SK-N-MC (cell line): ENCODE data around the gene CACNA1G.

ENCODE experiments used
- DNase-seq: peaks from one replicate; pipeline ENCODE4 v3.0.0-alpha.2; 2011; ENCODE audit warnings: low read depth, low spot score
- H3K27ac ChIP-seq: fragments of 200-600 bp; sonication (generic); 2 replicates; pipeline ENCODE4 v1.5.1; 2016; ENCODE audit warnings: mixed run types
- H3K36me3 ChIP-seq: fragments of 200-600 bp; sonication (generic); 2 replicates; pipeline ENCODE4 v1.6.1; 2017; ENCODE audit warnings: antibody characterized with exemption, low read length, mixed read lengths; ENCODE audit not compliant: insufficient read depth
- H3K4me3 ChIP-seq: fragments of 200-600 bp; sonication (generic); 2 replicates; pipeline ENCODE4 v1.5.1; 2016
- H3K9ac ChIP-seq: fragments of 200-600 bp; sonication (generic); 2 replicates; pipeline ENCODE4 v1.8.0; 2017; ENCODE audit warnings: mixed run types, mixed read lengths; ENCODE audit not compliant: insufficient read length
- H3K9me3 ChIP-seq: fragments of 200-600 bp; sonication (generic); 2 replicates; pipeline ENCODE4 v1.6.1; 2017; ENCODE audit warnings: low read depth, mild to moderate bottlenecking, antibody characterized with exemption, low read length, moderate library complexity, mixed read lengths
- EZH2 ChIP-seq: fragments of 200-600 bp; sonication (generic); IDR thresholded peaks from one replicate; pipeline ENCODE4 v1.6.1; 2017; ENCODE audit warnings: antibody characterized with exemption
- FOXP2 ChIP-seq: optimal IDR thresholded peaks from 2 replicates; pipeline ENCODE3; 2011; ENCODE audit warnings: mild to moderate bottlenecking, moderate library complexity; ENCODE audit not compliant: insufficient read depth; ENCODE audit errors: extremely low read length, control extremely low read depth
- POLR2AphosphoS5 ChIP-seq: IDR thresholded peaks from 2 replicates; pipeline ENCODE4 v1.6.1; 2012; ENCODE audit warnings: mild to moderate bottlenecking, low read depth, low read length, borderline replicate concordance

The CACNA1G gene

GRCh38 chr17:50620858-50621257, 60.3 kb downstream of the CACNA1G start:
- H3K4me3 ChIP-seq: peak overlapping the region; percentile 14; the same call in 1 of the 2 replicates
- H3K27ac ChIP-seq: peak overlapping the region; percentile 14; the same call in 1 of the 2 replicates
- no peaks in the 10 kb centered on the region for H3K36me3 ChIP-seq
- TF ChIP-seq POLR2AphosphoS5: no peak
- TF ChIP-seq EZH2: no peak
- TF ChIP-seq FOXP2: no peak
- DNase-seq: no peak
- no peak overlapping the region for H3K9ac ChIP-seq
- H3K9me3 ChIP-seq: no peaks in the 10 kb centered on the region

GRCh38 chr17:50621574-50622031, 61.1 kb downstream of the CACNA1G start:
- Histone ChIP-seq H3K27ac (peak overlapping the region; percentile 14; the same call in 1 of the 2 replicates), H3K9me3 (no peaks in the 10 kb centered on the region), H3K36me3 (no peaks in the 10 kb centered on the region), H3K4me3 (no peak overlapping the region), H3K9ac (no peak overlapping the region)
- TF ChIP-seq EZH2 (no peak), POLR2AphosphoS5 (no peak), FOXP2 (no peak)
- DNase-seq: no peak

GRCh38 chr17:50624321-50624934, 63.9 kb downstream of the CACNA1G start:
- no peak overlapping the region for H3K9ac ChIP-seq
- H3K36me3 ChIP-seq: no peaks in the 10 kb centered on the region
- H3K9me3 ChIP-seq: no peaks in the 10 kb centered on the region
- DNase-seq: no peak
- H3K27ac ChIP-seq: no peak overlapping the region
- H3K4me3 ChIP-seq: no peak overlapping the region
- TF ChIP-seq POLR2AphosphoS5: no peak

- DNase-seq: no peak
- TF ChIP-seq POLR2AphosphoS5 (no peak), EZH2 (no peak), FOXP2 (no peak)
- Histone ChIP-seq H3K9ac (no peak overlapping the region), H3K4me3 (no peak overlapping the region), H3K27ac (no peak overlapping the region), H3K36me3 (no peaks in the 10 kb centered on the region), H3K9me3 (no peaks in the 10 kb centered on the region)
These were observed 64.7 kb downstream of the CACNA1G start for GRCh38 chr17:50625032-50625871.

GRCh38 chr17:50626037-50626574, 65.6 kb downstream of the CACNA1G start:
- no peak for TF ChIP-seq POLR2AphosphoS5
- TF ChIP-seq FOXP2: no peak
- no peak for TF ChIP-seq EZH2
- no peak for DNase-seq
- no peak overlapping the region for H3K9ac ChIP-seq
- no peaks in the 10 kb centered on the region for H3K9me3 ChIP-seq
- no peak overlapping the region for H3K4me3 ChIP-seq
- H3K36me3 ChIP-seq: no peaks in the 10 kb centered on the region
- H3K27ac ChIP-seq: no peak overlapping the region

- H3K9me3 ChIP-seq: no peaks in the 10 kb centered on the region
- TF ChIP-seq FOXP2 (no peak), POLR2AphosphoS5 (no peak), EZH2 (no peak)
- no peak overlapping the region for H3K9ac ChIP-seq
- H3K36me3 ChIP-seq: no peaks in the 10 kb centered on the region
- no peak overlapping the region; the same call in 1 of the 2 replicates for H3K4me3 ChIP-seq
- DNase-seq: no peak
- H3K27ac ChIP-seq: peak overlapping the region; percentile 1; the same call in 1 of the 2 replicates
These were observed 66.7 kb downstream of the CACNA1G start for GRCh38 chr17:50627036-50627781.

- Histone ChIP-seq H3K9ac (no peak overlapping the region), H3K9me3 (no peaks in the 10 kb centered on the region), H3K4me3 (peak overlapping the region; percentile 31; the same call in 1 of the 2 replicates), H3K27ac (peak overlapping the region; percentile 1; the same call in 1 of the 2 replicates), H3K36me3 (no peaks in the 10 kb centered on the region)
- DNase-seq: no peak
- TF ChIP-seq POLR2AphosphoS5 (no peak), FOXP2 (no peak), EZH2 (no peak)
These were observed 67.5 kb downstream of the CACNA1G start for GRCh38 chr17:50627782-50628601.
